Neuronal stem cell (in vitro differentiated cells): Measurements from ENCODE around the gene GNG3.

Experiments used
- DNase-seq: peaks from one replicate; pipeline ENCODE4 v3.0.0-alpha.2; 2013; ENCODE audit warnings: low spot score
- H2AFZ ChIP-seq: one replicate; pipeline ENCODE4 v1.6.1; 2013; ENCODE audit warnings: mild to moderate bottlenecking, low read length, inconsistent platforms
- H2AK5ac ChIP-seq: 2 replicates; pipeline ENCODE4 v1.6.1; 2013; ENCODE audit warnings: low read depth, mild to moderate bottlenecking, inconsistent platforms, low read length, moderate library complexity, mixed read lengths
- H2BK120ac ChIP-seq: 2 replicates; pipeline ENCODE4 v1.6.1; 2013; ENCODE audit warnings: low read depth, mild to moderate bottlenecking, inconsistent platforms, low read length, moderate library complexity, mixed read lengths
- H2BK12ac ChIP-seq: one replicate; pipeline ENCODE4 v1.6.1; 2013; ENCODE audit warnings: low read length, inconsistent platforms
- H2BK15ac ChIP-seq: 2 replicates; pipeline ENCODE4 v1.6.1; 2013; ENCODE audit warnings: mild to moderate bottlenecking, low read length, inconsistent platforms, mixed read lengths
- H2BK5ac ChIP-seq: one replicate; pipeline ENCODE4 v1.6.1; 2013; ENCODE audit warnings: inconsistent platforms, mild to moderate bottlenecking, low read length, moderate library complexity
- H3K14ac ChIP-seq: one replicate; pipeline ENCODE4 v1.6.1; 2013; ENCODE audit warnings: low read length, inconsistent platforms
- H3K18ac ChIP-seq: 2 replicates; pipeline ENCODE4 v1.6.1; 2013; ENCODE audit warnings: low read length, inconsistent platforms
- H3K23ac ChIP-seq: 2 replicates; pipeline ENCODE4 v1.6.1; 2013; ENCODE audit warnings: low read depth, mild to moderate bottlenecking, mixed read lengths, low read length, inconsistent platforms; ENCODE audit not compliant: poor library complexity
- H3K27ac ChIP-seq: replicated peaks from 3 replicates; pipeline ENCODE4 v1.5.1; 2013; ENCODE audit warnings: low read length, inconsistent platforms
- H3K27me3 ChIP-seq, 3 experiments: 2 replicates each; pipeline ENCODE4 v1.6.1; 2013; ENCODE audit warnings: low read length in 3 of 3, mild to moderate bottlenecking in 2 of 3, inconsistent platforms in 1 of 3, low read depth in 1 of 3, mixed read lengths in 1 of 3, moderate library complexity in 1 of 3; ENCODE audit not compliant: control insufficient read depth in 3 of 3, insufficient read depth in 3 of 3
- H3K36me3 ChIP-seq, 2 donors: replicated peaks in 1 of 2; 2 replicates each; pipeline ENCODE4 v1.6.1; 2013; ENCODE audit warnings: low read length in 2 of 2; ENCODE audit not compliant: control insufficient read depth in 2 of 2, insufficient read depth in 2 of 2
- H3K4ac ChIP-seq: 2 replicates; pipeline ENCODE4 v1.6.1; 2013; ENCODE audit warnings: inconsistent platforms, mild to moderate bottlenecking, low read length, moderate library complexity
- H3K4me1 ChIP-seq, 2 donors: 1 replicate in 1 of 2; 2 replicates in 1 of 2; pipeline ENCODE4 v1.6.1; 2013; ENCODE audit warnings: low read length in 2 of 2, low read depth in 1 of 2; ENCODE audit not compliant: control insufficient read depth in 2 of 2, insufficient read depth in 1 of 2
- H3K4me2 ChIP-seq: one replicate; pipeline ENCODE4 v1.6.1; 2013; ENCODE audit warnings: mild to moderate bottlenecking, low read length, inconsistent platforms; ENCODE audit not compliant: insufficient read depth, poor library complexity, severe bottlenecking
- H3K4me3 ChIP-seq, 2 donors: 2 replicates each; pipeline ENCODE4 v1.5.1; 2013; ENCODE audit warnings: low read length in 2 of 2, mild to moderate bottlenecking in 2 of 2, inconsistent platforms in 1 of 2, moderate library complexity in 1 of 2
- H3K79me1 ChIP-seq: one replicate; pipeline ENCODE4 v1.6.1; 2013; ENCODE audit warnings: low read depth, mild to moderate bottlenecking, inconsistent platforms, low read length, moderate library complexity
- H3K9ac ChIP-seq: one replicate; pipeline ENCODE4 v1.6.1; 2013; ENCODE audit warnings: mild to moderate bottlenecking, low read depth, low read length, inconsistent platforms; ENCODE audit not compliant: poor library complexity
- H3K9me3 ChIP-seq, 2 donors: replicated peaks in 1 of 2; 2 replicates each; pipeline versions ENCODE3 to v1.6.1; 2013; ENCODE audit warnings: low read length in 2 of 2, mild to moderate bottlenecking in 2 of 2, inconsistent platforms in 1 of 2, low read depth in 1 of 2, mixed read lengths in 1 of 2, moderate library complexity in 1 of 2; ENCODE audit not compliant: control insufficient read depth in 2 of 2, insufficient read depth in 1 of 2
- H4K8ac ChIP-seq: one replicate; pipeline ENCODE4 v1.6.1; 2013; ENCODE audit warnings: low read depth, mild to moderate bottlenecking, inconsistent platforms, low read length, moderate library complexity
- H4K91ac ChIP-seq: one replicate; pipeline ENCODE4 v1.6.1; 2013; ENCODE audit warnings: low read length, low read depth, mild to moderate bottlenecking, inconsistent platforms; ENCODE audit not compliant: poor library complexity
- whole genome bisulfite sequencing, 2 donors: extraction: QIAGEN DNeasy Blood & Tissue Kit; methylation state at CpG; one replicate each; pipeline ENCODE4 v1.1.7; 2013; ENCODE audit warnings: missing lambda C conversion rate in 2 of 2, mixed read lengths in 1 of 2; ENCODE audit not compliant: insufficient read length in 2 of 2, insufficient replicate concordance in 1 of 2; ENCODE audit errors: extremely low coverage in 2 of 2; 5-methylcytosine and 5-hydroxymethylcytosine counted together

The GNG3 gene

DNA sequence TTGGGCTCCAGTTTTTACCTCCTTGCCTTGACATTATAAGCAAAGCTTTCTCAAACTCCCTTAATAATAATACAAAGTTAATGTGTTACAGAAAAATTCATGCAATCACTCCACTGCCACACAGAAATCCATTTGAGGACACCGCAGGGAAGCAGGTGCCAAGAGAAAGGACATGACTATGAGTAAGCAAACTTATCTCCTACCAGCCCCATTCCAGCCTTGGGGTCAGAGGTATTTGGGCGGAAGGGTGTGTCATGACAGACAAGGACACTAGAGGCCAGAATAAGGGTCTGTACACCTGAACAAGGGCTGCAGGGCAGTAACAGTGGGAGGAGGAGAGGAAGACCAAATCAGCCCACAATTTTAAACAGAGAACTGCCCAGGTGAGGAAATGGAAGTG is 5.9 kb downstream of the GNG3 start:
- H2BK15ac ChIP-seq: no peak overlapping the region
- no peak overlapping the region for H4K8ac ChIP-seq
- H2AFZ ChIP-seq: no peak overlapping the region
- H3K79me1 ChIP-seq: no peaks in the 10 kb centered on the region
- no peak overlapping the region for H2AK5ac ChIP-seq
- no peak for DNase-seq
- H4K91ac ChIP-seq: no peak overlapping the region
- no peak overlapping the region for H3K4me2 ChIP-seq
- peaks cover 6 to 11% of the 10 kb centered on the region in 2 donors for H3K4me1 ChIP-seq
- no peak overlapping the region for H3K23ac ChIP-seq
- no peak overlapping the region for H3K9ac ChIP-seq
- no peak overlapping the region for H2BK120ac ChIP-seq
- no peak overlapping the region for H3K18ac ChIP-seq
- no peak overlapping the region for H2BK12ac ChIP-seq
- H3K36me3 ChIP-seq: peaks cover 48 to 90% of the 10 kb centered on the region in 2 donors
- H3K14ac ChIP-seq: no peak overlapping the region
- H3K4ac ChIP-seq: no peak overlapping the region
- H2BK5ac ChIP-seq: no peak overlapping the region
- H3K9me3 ChIP-seq: no peaks in the 10 kb centered on the region
- H3K27ac ChIP-seq: no peak overlapping the region
- H3K4me3 ChIP-seq: no peak overlapping the region
- no peaks in the 10 kb centered on the region for H3K27me3 ChIP-seq
- WGBS, 2 donors: no CpG with 5 or more reads among the region's 2 CpGs

DNA sequence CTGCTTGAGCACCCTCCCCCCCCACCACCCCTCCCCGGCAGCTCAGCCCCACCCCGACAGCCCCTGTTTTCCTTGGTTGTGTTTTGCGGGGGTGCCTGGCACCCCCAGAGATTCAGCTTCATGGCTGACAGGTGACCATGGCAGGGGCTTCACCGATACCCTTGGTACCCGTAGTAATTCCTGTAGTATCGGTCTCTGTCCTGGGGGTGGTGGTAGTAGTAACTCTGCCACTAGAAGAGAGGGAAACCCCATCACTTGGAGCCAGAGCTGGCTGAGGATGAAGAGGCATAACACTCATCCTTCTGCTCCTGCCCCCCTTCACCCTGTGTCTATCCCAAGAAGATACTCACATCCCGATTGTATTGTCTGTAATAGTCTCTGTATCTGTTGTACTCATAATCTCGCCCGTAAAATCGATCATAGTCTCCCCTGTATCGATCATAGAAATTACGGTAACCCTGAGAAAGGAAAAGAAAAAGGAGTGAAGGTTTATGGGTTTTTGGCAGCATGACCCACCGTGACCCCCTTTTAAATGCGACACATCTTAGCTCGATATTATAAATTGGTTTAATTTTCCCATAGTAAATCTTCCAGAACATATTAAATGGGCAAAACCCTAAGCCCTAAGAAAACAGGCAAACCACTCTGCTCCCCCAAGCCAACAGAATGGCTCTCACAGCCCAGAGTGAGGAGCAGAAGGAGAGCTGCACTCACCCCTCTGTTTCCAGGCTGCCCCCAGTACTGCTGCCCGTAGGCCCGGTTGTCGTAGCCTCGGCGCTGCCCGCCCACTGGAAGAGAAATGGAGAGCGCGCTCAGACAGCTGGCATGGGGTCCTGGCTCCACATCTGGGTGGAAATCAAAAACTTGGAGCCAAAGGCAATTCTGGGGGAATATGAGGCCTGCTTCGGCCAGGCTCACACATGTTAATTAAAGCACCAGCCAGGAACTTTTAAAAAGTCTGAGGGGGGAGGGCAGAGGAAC is 8.0 kb downstream of the GNG3 start:
- Histone ChIP-seq H3K9me3 (no peaks in the 10 kb centered on the region), H4K8ac (no peak overlapping the region), H3K27ac (no peak overlapping the region), H3K9ac (no peak overlapping the region), H2BK12ac (no peak overlapping the region), H3K4me1 (no peaks in the 10 kb centered on the region), H2AFZ (no peak overlapping the region), H3K36me3 (peaks cover 59 to 98% of the 10 kb centered on the region in 2 donors), H3K4ac (no peak overlapping the region), H4K91ac (no peak overlapping the region), H3K18ac (no peak overlapping the region), H2BK5ac (no peak overlapping the region), H3K27me3 (no peaks in the 10 kb centered on the region), H2BK15ac (no peak overlapping the region), H3K23ac (peak overlapping the region; percentile 31), H3K14ac (no peak overlapping the region), H3K4me3 (no peak overlapping the region), H3K79me1 (no peaks in the 10 kb centered on the region), H2AK5ac (no peak overlapping the region), H3K4me2 (no peak overlapping the region), H2BK120ac (no peak overlapping the region)
- WGBS, 2 donors: no CpG with 5 or more reads among the region's 24 CpGs
- DNase-seq: no peak

DNA sequence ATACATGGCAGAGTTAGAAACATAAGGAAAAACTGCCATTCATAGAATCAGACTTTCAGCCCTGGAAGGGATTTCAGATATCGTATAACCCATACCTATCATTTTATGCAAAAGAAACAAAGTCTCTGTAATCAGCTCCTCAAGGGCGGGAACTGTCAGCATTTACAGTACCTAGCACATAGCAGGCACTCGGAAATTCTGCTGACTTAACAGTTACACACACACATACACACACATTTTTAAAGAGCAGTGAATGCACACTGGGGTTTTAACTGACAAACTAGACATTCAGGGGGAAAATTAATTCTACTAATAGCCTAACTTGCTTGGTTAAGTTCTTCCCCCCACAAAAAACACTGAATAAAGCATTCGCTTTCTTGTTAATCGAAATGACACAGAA is 8.7 kb downstream of the GNG3 start:
- H3K4me1 ChIP-seq: no peaks in the 10 kb centered on the region
- no peak overlapping the region for H3K4me2 ChIP-seq
- no peak overlapping the region for H3K4ac ChIP-seq
- no peak overlapping the region for H4K91ac ChIP-seq
- no peak overlapping the region for H2BK15ac ChIP-seq
- H3K14ac ChIP-seq: no peak overlapping the region
- H2BK120ac ChIP-seq: no peak overlapping the region
- H2BK5ac ChIP-seq: no peak overlapping the region
- H3K9me3 ChIP-seq: no peaks in the 10 kb centered on the region
- H3K79me1 ChIP-seq: no peaks in the 10 kb centered on the region
- no peak overlapping the region for H3K9ac ChIP-seq
- no peak overlapping the region for H3K27ac ChIP-seq
- H2BK12ac ChIP-seq: no peak overlapping the region
- H3K27me3 ChIP-seq: no peaks in the 10 kb centered on the region
- no peak overlapping the region for H2AFZ ChIP-seq
- no peak overlapping the region for H4K8ac ChIP-seq
- H3K18ac ChIP-seq: no peak overlapping the region
- no CpG with 5 or more reads among the region's 5 CpGs for WGBS, 2 donors
- H2AK5ac ChIP-seq: no peak overlapping the region
- no peak for DNase-seq
- H3K23ac ChIP-seq: no peak overlapping the region
- H3K36me3 ChIP-seq: peaks cover 59 to 99% of the 10 kb centered on the region in 2 donors
- no peak overlapping the region for H3K4me3 ChIP-seq

DNA sequence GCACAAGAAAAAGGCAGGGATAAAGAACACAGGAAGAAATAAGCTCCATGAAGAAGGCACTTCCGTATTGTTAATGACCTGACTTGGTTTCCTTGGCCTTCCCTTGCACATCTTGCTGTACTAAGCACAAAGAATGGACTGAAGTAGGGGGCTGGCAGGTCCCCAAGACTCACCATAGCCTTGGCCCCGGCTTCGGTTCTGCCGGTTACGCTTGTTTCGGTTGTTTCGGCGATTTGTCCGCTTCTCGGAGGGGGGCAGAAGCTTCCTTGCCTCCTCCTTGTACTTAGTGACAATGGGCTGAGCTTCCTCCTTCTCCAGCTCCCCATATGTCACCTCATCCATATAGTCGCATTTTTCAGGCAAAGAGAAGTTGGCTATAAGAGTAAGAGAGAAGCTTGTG is 9.3 kb downstream of the GNG3 start:
- Histone ChIP-seq H2BK120ac (no peak overlapping the region), H2AFZ (no peak overlapping the region), H3K9me3 (no peaks in the 10 kb centered on the region), H3K14ac (no peak overlapping the region), H2AK5ac (no peak overlapping the region), H4K8ac (no peak overlapping the region), H3K79me1 (no peaks in the 10 kb centered on the region), H2BK12ac (no peak overlapping the region), H3K9ac (no peak overlapping the region), H2BK5ac (no peak overlapping the region), H3K4me2 (no peak overlapping the region), H3K23ac (no peak overlapping the region), H3K4me1 (no peaks in the 10 kb centered on the region), H3K18ac (no peak overlapping the region), H3K4me3 (no peak overlapping the region), H3K27ac (no peak overlapping the region), H4K91ac (no peak overlapping the region), H2BK15ac (no peak overlapping the region), H3K4ac (no peak overlapping the region), H3K36me3 (peaks cover 58 to 99% of the 10 kb centered on the region in 2 donors), H3K27me3 (no peaks in the 10 kb centered on the region)
- no peak for DNase-seq
- no CpG with 5 or more reads among the region's 11 CpGs for WGBS, 2 donors
